Stimulated activated naive B cell treated with anti-CD40 and anti-IgM and Interleukin-4, amounts not matched to agents 10 μg/mL and 1 μg/mL and 100 μg/mL, for 72 hours (primary cell): ENCODE measurements around the gene ASMT.
"Not testable (repeated sequence)": the region's sequence is repeated elsewhere in the genome, so short reads cannot be mapped to it uniquely, and the experiment has no call there.

Experiments used
- ATAC-seq, 2 donors: fragments of 150-1000 bp; cut with Tn5 transposase; replicated peaks; 2 replicates each; pipeline ENCODE4 v1.10.0; 2021; ENCODE audit warnings: moderate library complexity in 1 of 2
- DNase-seq: peaks from one replicate; pipeline ENCODE4 v3.0.0; 2021
- H3K27ac Mint-ChIP-seq: one replicate; pipeline ENCODE4 v1.8.0; 2022; ENCODE audit warnings: mild to moderate bottlenecking, mixed read lengths
- H3K27me3 Mint-ChIP-seq, 2 donors: one replicate each; pipeline ENCODE4 v1.8.0; 2022; ENCODE audit warnings: mixed read lengths in 2 of 2
- H3K36me3 Mint-ChIP-seq, 2 donors: one replicate each; pipeline ENCODE4 v1.8.0; 2022; ENCODE audit warnings: mixed read lengths in 2 of 2, mild to moderate bottlenecking in 1 of 2
- H3K4me1 Mint-ChIP-seq, 2 donors: one replicate each; pipeline ENCODE4 v1.8.0; 2022; ENCODE audit warnings: mixed read lengths in 2 of 2, mild to moderate bottlenecking in 1 of 2
- H3K4me3 Mint-ChIP-seq, 2 donors: one replicate each; pipeline ENCODE4 v1.8.0; 2022; ENCODE audit warnings: mild to moderate bottlenecking in 2 of 2, mixed read lengths in 2 of 2, moderate library complexity in 1 of 2
- H3K9me3 Mint-ChIP-seq, 2 donors: one replicate each; pipeline ENCODE4 v1.8.0; 2022; ENCODE audit warnings: mixed read lengths in 2 of 2, mild to moderate bottlenecking in 1 of 2

ASMT gene

GRCh38 chrX:1602299-1602698, 12.6 kb upstream of the ASMT start:
- DNase-seq, result no peak
- peaks cover 11% of the 10 kb centered on the region in 2 donors for H3K4me1 Mint-ChIP-seq
- peaks cover 0 to 2% of the 10 kb centered on the region in 2 donors for H3K9me3 Mint-ChIP-seq
- H3K4me3 Mint-ChIP-seq, result no peak overlapping the region
- H3K36me3 Mint-ChIP-seq, result peaks cover 60 to 73% of the 10 kb centered on the region in 2 donors
- no peak overlapping the region for H3K27ac Mint-ChIP-seq
- no peaks in the 10 kb centered on the region for H3K27me3 Mint-ChIP-seq
- ATAC-seq, result no peak

DNA sequence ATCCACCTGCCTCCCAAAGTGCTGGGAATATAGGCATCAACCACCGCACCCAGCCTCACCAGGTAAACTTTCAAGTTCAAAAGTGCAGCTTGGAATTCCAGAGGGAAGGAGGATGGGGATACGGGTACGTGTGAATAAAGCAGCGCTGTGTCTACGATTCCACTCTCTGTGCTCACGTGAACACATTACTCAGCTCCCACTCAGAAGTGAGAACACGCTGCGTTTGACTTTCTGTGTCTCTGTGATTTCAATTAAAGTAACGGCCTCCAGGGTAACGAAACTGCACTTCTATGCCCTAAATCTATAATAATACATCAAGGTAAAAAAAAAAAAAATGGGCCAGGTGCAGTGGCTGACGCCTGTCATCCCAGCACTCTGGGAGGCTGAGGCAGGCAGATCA, 8.4 kb upstream of the ASMT start:
- peaks cover 21 to 22% of the 10 kb centered on the region in 2 donors for H3K4me1 Mint-ChIP-seq
- no peak for ATAC-seq

DNA sequence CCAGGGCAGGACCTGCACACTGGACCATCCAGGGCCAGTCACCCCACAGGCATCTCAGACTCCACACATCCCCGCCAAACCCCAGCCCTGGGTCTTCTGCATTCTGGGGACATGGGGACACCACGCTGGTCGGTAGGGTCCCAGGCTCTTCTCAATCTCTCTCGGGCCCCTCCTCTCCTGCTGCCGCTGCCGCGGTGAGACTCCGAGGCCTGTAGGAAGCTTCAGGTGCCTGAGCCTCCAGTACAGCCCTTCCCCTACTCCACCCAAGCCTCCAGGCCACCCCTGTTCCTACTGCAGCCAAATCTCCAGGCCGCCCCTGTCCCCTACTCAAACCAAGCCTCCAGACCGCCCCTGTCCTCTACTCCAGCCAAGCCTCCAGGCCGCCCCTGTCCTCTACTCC, 5.5 kb upstream of the ASMT start:
- H3K9me3 Mint-ChIP-seq, result no peaks in the 10 kb centered on the region
- ATAC-seq (no peak), DNase-seq (no peak)
- H3K36me3 Mint-ChIP-seq, result peaks cover 15 to 21% of the 10 kb centered on the region in 2 donors
- H3K27ac Mint-ChIP-seq, result peak overlapping the region; percentile 2
- H3K4me1 Mint-ChIP-seq, result peaks cover 16 to 22% of the 10 kb centered on the region in 2 donors
- H3K4me3 Mint-ChIP-seq, result no peak overlapping the region
- peaks cover 0 to under 1% of the 10 kb centered on the region in 2 donors for H3K27me3 Mint-ChIP-seq

More for the DNA sequence above, 8.4 kb upstream of the ASMT start:
- no peaks in the 10 kb centered on the region for H3K27me3 Mint-ChIP-seq
- no peak overlapping the region for H3K27ac Mint-ChIP-seq
- peaks cover 36 to 48% of the 10 kb centered on the region in 2 donors for H3K36me3 Mint-ChIP-seq
- H3K9me3 Mint-ChIP-seq, result peaks cover 0 to 2% of the 10 kb centered on the region in 2 donors
- DNase-seq, result no peak
- H3K4me3 Mint-ChIP-seq, result no peak overlapping the region

GRCh38 chrX:1609762-1610161, 5.1 kb upstream of the ASMT start:
- DNase-seq (no peak), ATAC-seq (peak; percentile 14 to 23)
- peaks cover 16 to 22% of the 10 kb centered on the region in 2 donors for H3K4me1 Mint-ChIP-seq
- no peaks in the 10 kb centered on the region for H3K9me3 Mint-ChIP-seq
- H3K36me3 Mint-ChIP-seq, result peaks cover 11 to 17% of the 10 kb centered on the region in 2 donors
- H3K4me3 Mint-ChIP-seq, result peak overlapping the region in 1 of 2 donors; percentile 30
- peak overlapping the region; percentile 21 for H3K27ac Mint-ChIP-seq
- peaks cover 0 to 5% of the 10 kb centered on the region in 2 donors for H3K27me3 Mint-ChIP-seq

GRCh38 chrX:1610166-1610565, 4.7 kb upstream of the ASMT start:
- ATAC-seq (peak; percentile 76 to 83), DNase-seq (no peak)
- Mint-ChIP-seq H3K27me3 (peaks cover 0 to 9% of the 10 kb centered on the region in 2 donors), H3K27ac (peak overlapping the region; percentile 87), H3K9me3 (no peaks in the 10 kb centered on the region), H3K36me3 (peaks cover 8 to 13% of the 10 kb centered on the region in 2 donors), H3K4me1 (peaks cover 16 to 22% of the 10 kb centered on the region in 2 donors), H3K4me3 (peak overlapping the region in 1 of 2 donors; percentile 30)

- Mint-ChIP-seq H3K27ac (peak overlapping the region; percentile 87), H3K27me3 (peaks cover 0 to 10% of the 10 kb centered on the region in 2 donors), H3K9me3 (no peaks in the 10 kb centered on the region), H3K36me3 (peaks cover 4 to 8% of the 10 kb centered on the region in 2 donors), H3K4me1 (peaks cover 12 to 17% of the 10 kb centered on the region in 2 donors), H3K4me3 (no peak overlapping the region)
- ATAC-seq (no peak), DNase-seq (no peak)
Measured at GRCh38 chrX:1610736-1611135, 4.1 kb upstream of the ASMT start.

GRCh38 chrX:1612641-1613286, 2.1 kb upstream of the ASMT start:
- Mint-ChIP-seq H3K36me3 (peaks cover 4 to 5% of the 10 kb centered on the region in 2 donors), H3K27me3 (peaks cover 4 to 10% of the 10 kb centered on the region in 2 donors), H3K4me3 (no peak overlapping the region), H3K27ac (no peak overlapping the region), H3K4me1 (peaks cover 12 to 17% of the 10 kb centered on the region in 2 donors), H3K9me3 (no peaks in the 10 kb centered on the region)
- DNase-seq (no peak), ATAC-seq (no peak)

GRCh38 chrX:1618689-1619088, 3.8 kb downstream of the ASMT start:
- H3K36me3 Mint-ChIP-seq, result peaks cover 0 to 2% of the 10 kb centered on the region in 2 donors
- no peak for ATAC-seq
- H3K9me3 Mint-ChIP-seq, result no peaks in the 10 kb centered on the region
- H3K4me3 Mint-ChIP-seq, result no peak overlapping the region
- H3K4me1 Mint-ChIP-seq, result peaks cover 5 to 17% of the 10 kb centered on the region in 2 donors
- peaks cover 11 to 20% of the 10 kb centered on the region in 2 donors for H3K27me3 Mint-ChIP-seq
- DNase-seq, result no peak
- H3K27ac Mint-ChIP-seq, result no peak overlapping the region

DNA sequence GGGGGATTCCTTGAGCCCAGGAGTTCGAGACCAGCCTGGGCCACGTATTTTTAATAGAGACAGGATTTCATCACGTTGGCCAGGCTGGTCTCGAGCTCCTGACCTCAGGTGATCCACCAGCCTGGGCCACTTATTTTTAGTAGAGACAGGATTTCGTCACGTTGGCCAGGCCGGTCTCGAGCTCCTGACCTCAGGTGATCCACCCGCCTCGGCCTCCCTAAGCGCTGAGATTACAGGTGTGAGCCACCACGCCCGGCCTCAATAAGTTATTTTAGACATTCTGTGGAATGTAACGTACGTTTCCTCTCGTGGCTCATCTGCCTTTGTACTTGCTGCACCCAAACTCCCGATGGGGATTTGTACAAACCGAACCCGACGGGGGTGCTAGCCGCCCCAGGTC, 8.8 kb downstream of the ASMT start:
- Mint-ChIP-seq H3K27ac (peak overlapping the region; percentile 48), H3K4me1 (peaks cover 14 to 18% of the 10 kb centered on the region in 2 donors), H3K9me3 (no peaks in the 10 kb centered on the region), H3K27me3 (peaks cover 10 to 12% of the 10 kb centered on the region in 2 donors), H3K4me3 (peak overlapping the region in 1 of 2 donors; percentile 13), H3K36me3 (peaks cover 0 to 7% of the 10 kb centered on the region in 2 donors)
- DNase-seq (no peak), ATAC-seq (peak in 1 of 2 donors; percentile 39)

DNA sequence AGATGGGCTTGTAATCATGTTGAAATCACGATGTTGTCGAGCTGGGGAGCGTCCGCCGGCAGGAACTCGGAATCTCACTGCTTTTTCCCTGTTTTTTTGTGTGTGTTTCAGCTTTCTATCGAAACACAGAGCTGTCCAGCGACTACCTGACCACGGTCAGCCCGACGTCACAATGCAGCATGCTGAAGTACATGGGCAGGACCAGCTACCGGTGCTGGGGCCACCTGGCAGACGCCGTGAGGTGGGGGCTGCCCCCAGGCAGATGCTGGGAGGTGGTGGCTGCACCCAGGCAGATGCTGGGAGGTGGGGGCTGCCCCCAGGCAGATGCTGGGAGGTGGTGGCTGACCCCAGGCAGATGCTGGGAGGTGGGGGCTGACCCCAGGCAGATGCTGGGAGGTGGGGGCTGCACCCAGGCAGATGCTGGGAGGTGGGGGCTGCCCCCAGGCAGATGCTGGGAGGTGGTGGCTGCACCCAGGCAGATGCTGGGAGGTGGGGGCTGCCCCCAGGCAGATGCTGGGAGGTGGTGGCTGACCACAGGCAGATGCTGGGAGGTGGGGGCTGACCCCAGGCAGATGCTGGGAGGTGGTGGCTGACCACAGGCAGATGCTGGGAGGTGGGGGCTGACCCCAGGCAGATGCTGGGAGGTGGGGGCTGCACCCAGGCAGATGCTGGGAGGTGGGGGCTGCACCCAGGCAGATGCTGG, 9.4 kb downstream of the ASMT start:
- Mint-ChIP-seq H3K4me1 (peaks cover 16 to 18% of the 10 kb centered on the region in 2 donors), H3K27me3 (peaks cover 11 to 12% of the 10 kb centered on the region in 2 donors), H3K27ac (peak overlapping the region; percentile 48)
- not testable (repeated sequence) for H3K36me3 Mint-ChIP-seq, H3K4me3 Mint-ChIP-seq, H3K9me3 Mint-ChIP-seq
- ATAC-seq (peak; percentile 57 to 69), DNase-seq (peak; percentile 72)

GRCh38 chrX:1624861-1625215, 10.0 kb downstream of the ASMT start:
- H3K9me3 Mint-ChIP-seq, DNase-seq, H3K36me3 Mint-ChIP-seq, H3K4me3 Mint-ChIP-seq: not testable (repeated sequence)
- H3K27ac Mint-ChIP-seq, result peak overlapping the region; percentile 51
- peak in 1 of 2 donors; percentile 38 for ATAC-seq
- peaks cover 12 to 16% of the 10 kb centered on the region in 2 donors for H3K27me3 Mint-ChIP-seq
- peaks cover 16 to 18% of the 10 kb centered on the region in 2 donors for H3K4me1 Mint-ChIP-seq

GRCh38 chrX:1629244-1629643, 14.4 kb downstream of the ASMT start:
- H3K4me3 Mint-ChIP-seq, result no peak overlapping the region
- peaks cover 0 to 6% of the 10 kb centered on the region in 2 donors for H3K27me3 Mint-ChIP-seq
- no peak for ATAC-seq
- DNase-seq, result no peak
- H3K9me3 Mint-ChIP-seq, result no peaks in the 10 kb centered on the region
- no peaks in the 10 kb centered on the region for H3K36me3 Mint-ChIP-seq
- peak overlapping the region; percentile 21 for H3K27ac Mint-ChIP-seq
- peaks cover 0 to 5% of the 10 kb centered on the region in 2 donors for H3K4me1 Mint-ChIP-seq

GRCh38 chrX:1646009-1646408, 31.1 kb downstream of the ASMT start:
- H3K27ac Mint-ChIP-seq, result no peak overlapping the region
- H3K27me3 Mint-ChIP-seq, result peaks cover 37 to 49% of the 10 kb centered on the region in 2 donors
- H3K4me1 Mint-ChIP-seq, result peaks cover 3 to 7% of the 10 kb centered on the region in 2 donors
- no peak for DNase-seq
- H3K36me3 Mint-ChIP-seq, result peaks cover 7 to 13% of the 10 kb centered on the region in 2 donors
- no peak overlapping the region for H3K4me3 Mint-ChIP-seq
- ATAC-seq, result no peak
- H3K9me3 Mint-ChIP-seq, result peaks cover 11 to 13% of the 10 kb centered on the region in 2 donors

GRCh38 chrX:1649621-1650020, 34.8 kb downstream of the ASMT start:
- Mint-ChIP-seq H3K27me3 (peaks cover 23 to 25% of the 10 kb centered on the region in 2 donors), H3K36me3 (peaks cover 7 to 13% of the 10 kb centered on the region in 2 donors), H3K27ac (no peak overlapping the region), H3K4me3 (no peak overlapping the region), H3K4me1 (peaks cover 6 to 13% of the 10 kb centered on the region in 2 donors), H3K9me3 (peaks cover 11 to 13% of the 10 kb centered on the region in 2 donors)
- DNase-seq, result no peak
- no peak for ATAC-seq
